ENCODE results near the gene SCLT1. TPM values are rescaled to one million over a fixed set of nuclear protein-coding genes. Genes with fewer than 3 reads are reported as not detected.

Gene SCLT1
- total and polyA plus RNA-seq, 2 of the 8 experiments (the other 6 are each of a cell fraction or from before 2014, with no cell fraction given) = 4.8 to 13.1 TPM

GRCh38 chr4:128957459-128957858 is 135.9 kb downstream of the SCLT1 start:
- Histone ChIP-seq H3K14ac (ENCODE audit: insufficient read length) (no peak overlapping the region), H3K79me2 (ENCODE audit: control insufficient read depth in 1 of 2, insufficient read depth in 2 of 2, low read length in 2 of 2) (no peaks in the 10 kb centered on the region), H2BK20ac (ENCODE audit: low read length) (no peak overlapping the region), H3K18ac (ENCODE audit: extremely low read depth, low read length) (no peak overlapping the region), H3K4me3 (ENCODE audit: extremely low read depth in 1 of 4, insufficient read depth in 2 of 4, low read depth in 3 of 4, low read length in 4 of 4) (no peak overlapping the region), H3K27me3 (replicated peaks in 1 of 4; ENCODE audit: control insufficient read depth in 3 of 4, extremely low read depth in 1 of 4, insufficient read depth in 3 of 4, low read length in 3 of 4) (no peaks in the 10 kb centered on the region), H2BK120ac (replicated peaks; ENCODE audit: low read depth, low read length) (no peak overlapping the region), H3K9ac (replicated peaks in 1 of 4; ENCODE audit: extremely low read depth in 1 of 4, low read depth in 3 of 4, low read length in 3 of 4) (no peak overlapping the region; a peak in 1 of 7 replicates), H4K20me1 (replicated peaks in 1 of 2; ENCODE audit: control insufficient read depth in 1 of 2, insufficient read depth in 2 of 2, low read length in 2 of 2) (no peaks in the 10 kb centered on the region), H3K36me3 (ENCODE audit: control insufficient read depth in 2 of 4, insufficient read depth in 4 of 4, low read length in 3 of 4) (no peaks in the 10 kb centered on the region), H4K5ac (ENCODE audit: insufficient read length, low read depth, low read length) (no peak overlapping the region), H3K56ac (replicated peaks; ENCODE audit: insufficient read length, low read depth, low read length) (no peak overlapping the region), H3K4me2 (ENCODE audit: insufficient read depth in 1 of 2, low read depth in 2 of 2, low read length in 2 of 2) (no peak overlapping the region), H2BK5ac (ENCODE audit: low read depth, low read length) (no peak overlapping the region), H2AK5ac (ENCODE audit: low read depth, low read length) (no peak overlapping the region), H3K79me1 (ENCODE audit: low read depth, low read length) (no peaks in the 10 kb centered on the region), H2BK15ac (ENCODE audit: low read length) (no peak overlapping the region), H3K9me3 (ENCODE audit: insufficient read depth in 2 of 2, low read depth in 1 of 2, low read length in 1 of 2) (no peaks in the 10 kb centered on the region), H3K4ac (replicated peaks; ENCODE audit: insufficient read length, low read depth, low read length) (no peak overlapping the region), H4K8ac (ENCODE audit: extremely low read depth, insufficient read depth, low read length) (no peak overlapping the region), H2BK12ac (ENCODE audit: low read depth, low read length) (no peak overlapping the region), H4K91ac (replicated peaks; ENCODE audit: insufficient read length, low read length) (no peak overlapping the region), H3K23me2 (ENCODE audit: low read depth, low read length) (no peaks in the 10 kb centered on the region), H3K4me1 (replicated peaks in 1 of 4; ENCODE audit: control insufficient read depth in 3 of 4, insufficient read depth in 4 of 4, low read length in 3 of 4) (no peaks in the 10 kb centered on the region), H2AFZ (ENCODE audit: low read length) (no peak overlapping the region), H3K23ac (ENCODE audit: insufficient read length) (no peak overlapping the region), H3K27ac (ENCODE audit: low read depth, low read length) (no peak overlapping the region)
- ChIA-PET POLR2A (ENCODE audit: partially characterized antibody) (no interaction called here), CTCF (ENCODE audit: partially characterized antibody) (no interaction called here)
- DNase-seq (ENCODE audit: low read depth in 1 of 2, low spot score in 2 of 2) (no peak), FAIRE-seq (no peak)
- TF ChIP-seq EGR1 (IDR thresholded peaks at IDR 0.05; ENCODE audit: borderline replicate concordance, low read depth, low read length) = no peak

All from H1 (cell line).